Progenitor cell of endocrine pancreas (in vitro differentiated cells): ENCODE results near the gene COLGALT1. TPM values are rescaled to one million over a fixed set of nuclear protein-coding genes. Genes with fewer than 3 reads are reported as not detected.

Experiments
- DNase-seq: peaks from one replicate; pipeline ENCODE4 v3.0.0; 2021; ENCODE audit warnings: low spot score; ENCODE audit not compliant: unreplicated experiment
- H3K27ac Mint-ChIP-seq: 2 replicates; pipeline ENCODE4 v1.8.0; 2021; ENCODE audit warnings: mild to moderate bottlenecking, moderate library complexity, mixed read lengths
- H3K27me3 Mint-ChIP-seq: 2 replicates; pipeline ENCODE4 v1.8.0; 2021; ENCODE audit warnings: mixed read lengths
- H3K36me3 Mint-ChIP-seq: 2 replicates; pipeline ENCODE4 v1.8.0; 2022; ENCODE audit warnings: mixed read lengths; ENCODE audit not compliant: insufficient read depth
- H3K4me1 Mint-ChIP-seq: 2 replicates; pipeline ENCODE4 v1.8.0; 2021; ENCODE audit warnings: low read depth, mixed read lengths
- H3K4me3 Mint-ChIP-seq: 2 replicates; pipeline ENCODE4 v1.8.0; 2021; ENCODE audit warnings: low read depth, mild to moderate bottlenecking, moderate library complexity, mixed read lengths
- H3K9me3 Mint-ChIP-seq: 2 replicates; pipeline ENCODE4 v1.8.0; 2021; ENCODE audit warnings: low read depth, mixed read lengths
- CTCF ChIP-seq: fragments of 200-600 bp; sonication (generic); IDR thresholded peaks from one replicate; pipeline ENCODE4 v1.5.0; 2021; ENCODE audit warnings: antibody characterized with exemption, mild to moderate bottlenecking; ENCODE audit not compliant: unreplicated experiment
- total RNA-seq: library from RNA; stranded (reverse); gene quantifications from 2 replicates; pipeline ENCODE4 v1.2.1, GENCODE V29; 2021

The COLGALT1 gene
- total RNA-seq, 1 donor from 2014 or later = 54.3 TPM

GRCh38 chr19:17610384-17610783 lies 54.9 kb downstream of the COLGALT1 start:
- H3K36me3 Mint-ChIP-seq = no peaks in the 10 kb centered on the region
- no peak for TF ChIP-seq CTCF
- peaks cover 19% of the 10 kb centered on the region for H3K27me3 Mint-ChIP-seq
- no peak overlapping the region for H3K27ac Mint-ChIP-seq
- no peaks in the 10 kb centered on the region for H3K9me3 Mint-ChIP-seq
- no peaks in the 10 kb centered on the region for H3K4me1 Mint-ChIP-seq
- DNase-seq = no peak
- H3K4me3 Mint-ChIP-seq = no peak overlapping the region

GRCh38 chr19:17611462-17612244 lies 56.2 kb downstream of the COLGALT1 start:
- H3K27me3 Mint-ChIP-seq = peaks cover 15% of the 10 kb centered on the region
- H3K9me3 Mint-ChIP-seq = no peaks in the 10 kb centered on the region
- TF ChIP-seq CTCF = no peak
- no peak for DNase-seq
- no peaks in the 10 kb centered on the region for H3K36me3 Mint-ChIP-seq
- H3K4me3 Mint-ChIP-seq = no peak overlapping the region
- H3K4me1 Mint-ChIP-seq = no peaks in the 10 kb centered on the region
- no peak overlapping the region for H3K27ac Mint-ChIP-seq

- peaks cover 13% of the 10 kb centered on the region for H3K27me3 Mint-ChIP-seq
- no peaks in the 10 kb centered on the region for H3K4me1 Mint-ChIP-seq
- H3K9me3 Mint-ChIP-seq = no peaks in the 10 kb centered on the region
- no peak overlapping the region for H3K4me3 Mint-ChIP-seq
- DNase-seq = no peak
- H3K27ac Mint-ChIP-seq = no peak overlapping the region
- no peaks in the 10 kb centered on the region for H3K36me3 Mint-ChIP-seq
- TF ChIP-seq CTCF = no peak
These were observed 59.0 kb downstream of the COLGALT1 start for GRCh38 chr19:17614476-17614875.

GRCh38 chr19:17615889-17616685 lies 60.6 kb downstream of the COLGALT1 start:
- TF ChIP-seq CTCF = no peak
- H3K9me3 Mint-ChIP-seq = peaks cover under 1% of the 10 kb centered on the region
- no peak for DNase-seq
- no peak overlapping the region for H3K27ac Mint-ChIP-seq
- H3K4me1 Mint-ChIP-seq = no peaks in the 10 kb centered on the region
- no peak overlapping the region for H3K4me3 Mint-ChIP-seq
- H3K36me3 Mint-ChIP-seq = no peaks in the 10 kb centered on the region
- H3K27me3 Mint-ChIP-seq = peaks cover 13% of the 10 kb centered on the region

- Mint-ChIP-seq H3K4me1 (no peaks in the 10 kb centered on the region), H3K4me3 (no peak overlapping the region), H3K27ac (no peak overlapping the region), H3K27me3 (peaks cover 13% of the 10 kb centered on the region), H3K36me3 (no peaks in the 10 kb centered on the region), H3K9me3 (peaks cover 4% of the 10 kb centered on the region)
- DNase-seq = no peak
- no peak for TF ChIP-seq CTCF
These were observed 61.2 kb downstream of the COLGALT1 start for GRCh38 chr19:17616686-17616960.
